ENCODE data around the gene JMJD8.

JMJD8 gene

GRCh38 chr16:662095-662494 lies 22.0 kb downstream of the JMJD8 start:
- DNase-seq (ENCODE audit: low read depth in 3 of 3), result no peak

GRCh38 chr16:661184-661821 lies 22.8 kb downstream of the JMJD8 start:
- no peak for DNase-seq (ENCODE audit: low read depth in 3 of 3)

GRCh38 chr16:660459-661183 lies 23.5 kb downstream of the JMJD8 start:
- DNase-seq (ENCODE audit: low read depth in 3 of 3), result peak in 2 of 3 experiments; percentile 34 to 40

- no peak for DNase-seq (ENCODE audit: low read depth in 3 of 3)
Observed at GRCh38 chr16:660132-660458, 24.0 kb downstream of the JMJD8 start.

- no peak for DNase-seq (ENCODE audit: low read depth in 3 of 3)
Observed at GRCh38 chr16:659618-660017, 24.5 kb downstream of the JMJD8 start.

GRCh38 chr16:658679-659571 lies 25.2 kb downstream of the JMJD8 start:
- DNase-seq (ENCODE audit: low read depth in 3 of 3), result no peak

GRCh38 chr16:657487-657886 lies 26.6 kb downstream of the JMJD8 start:
- DNase-seq (ENCODE audit: low read depth in 3 of 3), result no peak

GRCh38 chr16:654034-654433 lies 30.1 kb downstream of the JMJD8 start:
- DNase-seq (ENCODE audit: low read depth in 3 of 3), result no peak

- DNase-seq (ENCODE audit: low read depth in 3 of 3), result no peak
Observed at GRCh38 chr16:652454-653305, 31.5 kb downstream of the JMJD8 start.

- no peak for DNase-seq (ENCODE audit: low read depth in 3 of 3)
Observed at GRCh38 chr16:651844-652243, 32.3 kb downstream of the JMJD8 start.

GRCh38 chr16:649631-650030 lies 34.5 kb downstream of the JMJD8 start:
- no peak for DNase-seq (ENCODE audit: low read depth in 3 of 3)

- peak; percentile 85 to 90 (median 89) for DNase-seq (ENCODE audit: low read depth in 3 of 3)
Observed at GRCh38 chr16:648781-649589, 35.1 kb downstream of the JMJD8 start, which contains the start of gene WDR90. Gene WDR90, plus strand, starts transcription at chr16:649365. Its CDS starts 52 bp downstream, at chr16:649417.

- no peak for DNase-seq (ENCODE audit: low read depth in 3 of 3)
Observed at GRCh38 chr16:648071-648780, 35.9 kb downstream of the JMJD8 start.

- DNase-seq (ENCODE audit: low read depth in 3 of 3), result no peak
Observed at GRCh38 chr16:647173-647902, 36.8 kb downstream of the JMJD8 start.

- DNase-seq (ENCODE audit: low read depth in 3 of 3), result no peak
Observed at GRCh38 chr16:646679-647172, 37.4 kb downstream of the JMJD8 start.

GRCh38 chr16:645852-646678 lies 38.1 kb downstream of the JMJD8 start:
- DNase-seq (ENCODE audit: low read depth in 3 of 3), result no peak

- no peak for DNase-seq (ENCODE audit: low read depth in 3 of 3)
Observed at GRCh38 chr16:644556-644955, 39.6 kb downstream of the JMJD8 start.

GRCh38 chr16:643050-643368 lies 41.1 kb downstream of the JMJD8 start:
- no peak for DNase-seq (ENCODE audit: low read depth in 3 of 3)
